Measurements from ENCODE around the gene CCDC188.

CCDC188 gene

DNA sequence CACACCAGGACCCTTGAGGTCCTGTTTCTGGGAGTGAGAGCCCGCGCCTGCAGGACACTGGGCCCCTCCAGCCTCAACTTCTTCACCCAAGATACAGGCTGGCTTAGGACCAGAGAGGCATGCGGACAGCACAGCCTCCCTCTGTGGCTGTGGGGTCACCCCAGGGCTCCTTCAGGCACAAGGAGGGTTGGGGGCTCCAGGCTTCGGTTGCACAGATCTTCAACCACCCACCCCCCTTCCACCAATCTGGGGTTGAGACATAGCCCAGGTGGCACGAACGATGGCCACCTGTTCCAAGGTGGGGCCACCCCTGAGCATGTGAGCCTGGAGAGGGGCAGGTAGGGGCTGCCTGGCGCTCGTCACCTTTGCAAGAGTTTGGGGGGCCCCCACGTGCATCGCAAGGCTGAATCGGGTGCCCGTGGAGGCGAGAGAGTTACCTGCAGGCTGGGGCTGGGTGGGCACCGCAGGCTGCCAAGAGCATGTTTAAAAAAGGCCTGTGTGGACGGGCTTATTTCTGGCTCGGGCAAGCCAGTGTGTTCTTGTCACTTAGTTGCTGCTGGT is 18.1 kb downstream of the CCDC188 start:
- DNase-seq (ENCODE audit: low read depth): no peak

DNA sequence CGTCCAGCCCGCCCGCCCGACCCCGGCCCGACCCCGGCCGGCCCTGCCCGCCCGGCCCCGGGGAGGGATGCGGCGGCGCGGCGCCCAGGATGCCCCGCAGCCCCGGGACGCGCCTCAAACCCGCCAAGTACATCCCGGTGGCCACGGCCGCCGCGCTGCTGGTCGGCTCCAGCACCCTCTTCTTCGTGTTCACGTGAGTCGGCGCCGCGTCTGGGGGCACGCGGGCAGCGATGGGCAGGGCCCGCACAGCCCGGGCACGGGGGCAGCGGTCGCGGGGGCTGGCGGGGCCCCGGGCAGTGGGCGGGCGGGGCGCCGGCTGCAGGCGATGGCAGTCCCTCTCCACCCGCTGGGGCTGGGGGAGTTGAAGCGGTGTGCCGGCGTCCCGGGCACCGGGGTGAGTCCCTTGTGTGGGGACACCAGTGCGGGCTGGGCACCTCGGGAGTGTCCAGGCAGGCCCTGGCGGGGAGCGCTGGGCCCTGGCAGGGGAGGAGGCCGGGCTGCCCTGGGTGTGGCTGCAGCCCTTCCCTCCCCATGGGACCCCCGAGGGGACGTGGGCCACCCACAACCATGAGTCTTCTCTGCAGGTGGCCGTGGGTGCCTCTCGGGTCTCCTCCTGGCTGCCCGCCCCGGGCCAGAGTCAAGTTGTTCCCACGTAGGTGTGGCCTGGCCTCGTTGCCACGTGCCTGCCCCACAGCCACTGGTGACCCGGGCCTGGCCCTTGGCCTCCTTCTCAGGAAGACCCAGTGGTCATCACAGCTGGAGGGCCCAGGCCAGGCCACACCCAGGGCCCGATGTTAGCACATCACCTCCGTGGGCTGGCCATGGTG is 18.8 kb downstream of the CCDC188 start:
- peak; percentile 17 for DNase-seq (ENCODE audit: low read depth)

DNA sequence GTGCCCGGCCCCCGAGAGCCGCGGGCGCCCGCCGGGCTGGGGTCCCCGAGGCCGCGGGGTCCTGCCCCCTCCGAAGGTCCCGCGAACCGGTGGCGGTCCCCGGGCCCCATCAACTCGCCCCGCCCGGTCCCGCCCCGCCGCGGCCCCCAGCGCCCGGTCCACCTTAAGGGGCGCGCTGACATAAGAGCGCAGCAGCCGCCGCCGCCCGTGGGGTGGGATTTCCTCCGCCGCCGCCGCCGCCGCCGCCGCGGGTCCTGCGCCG is 19.3 kb downstream of the CCDC188 start, which contains the start of gene ZDHHC8:
Gene ZDHHC8 (plus strand): TSS at position 208 of the 262 bp plus-strand sequence. CDS start 144 bp downstream, outside the sequence.
- no peak for DNase-seq (ENCODE audit: low read depth)

DNA sequence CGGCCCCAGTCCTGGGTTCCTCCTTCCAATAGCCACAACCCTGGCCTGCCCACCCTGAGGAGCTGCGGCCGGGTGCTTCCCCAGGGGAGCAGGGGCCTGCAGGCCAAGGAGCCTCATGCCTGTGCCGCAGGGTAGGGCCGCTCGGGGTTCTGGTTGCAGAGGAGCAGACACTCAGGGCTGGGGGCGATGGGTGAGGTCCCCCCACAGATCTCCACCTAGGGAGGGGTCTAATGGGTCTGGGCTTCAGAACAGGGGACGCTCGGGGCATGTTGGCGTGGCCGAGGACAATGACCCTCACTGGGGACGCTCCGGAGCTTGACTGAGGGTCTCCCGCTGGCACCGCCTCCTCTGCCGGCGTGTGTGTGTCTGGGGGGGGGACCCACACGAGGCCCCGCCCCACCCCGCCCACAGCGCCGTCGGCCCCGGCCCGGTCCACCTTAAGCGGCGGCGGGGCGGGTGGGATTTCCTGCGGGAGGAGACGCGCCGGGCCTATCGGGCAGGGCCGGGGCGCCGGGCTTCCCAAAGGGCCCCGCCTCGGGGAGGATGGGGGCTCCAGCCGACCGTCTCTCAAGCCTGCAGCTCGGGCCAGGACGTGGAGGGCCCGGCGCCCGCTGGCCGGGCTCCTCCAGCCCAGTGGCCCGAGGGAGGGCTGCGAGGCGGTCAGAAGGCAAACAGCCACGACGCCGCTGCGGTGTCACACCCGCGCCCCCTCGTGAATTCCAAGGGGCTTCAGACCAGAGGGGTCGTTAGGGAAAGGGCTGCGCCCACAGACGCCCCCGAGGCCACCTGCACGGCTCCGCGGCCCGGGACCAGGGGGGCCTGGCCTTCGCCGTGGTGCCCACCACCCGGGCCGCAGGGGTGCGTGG is 19.9 kb downstream of the CCDC188 start:
- DNase-seq (ENCODE audit: low read depth): peak; percentile 78

DNA sequence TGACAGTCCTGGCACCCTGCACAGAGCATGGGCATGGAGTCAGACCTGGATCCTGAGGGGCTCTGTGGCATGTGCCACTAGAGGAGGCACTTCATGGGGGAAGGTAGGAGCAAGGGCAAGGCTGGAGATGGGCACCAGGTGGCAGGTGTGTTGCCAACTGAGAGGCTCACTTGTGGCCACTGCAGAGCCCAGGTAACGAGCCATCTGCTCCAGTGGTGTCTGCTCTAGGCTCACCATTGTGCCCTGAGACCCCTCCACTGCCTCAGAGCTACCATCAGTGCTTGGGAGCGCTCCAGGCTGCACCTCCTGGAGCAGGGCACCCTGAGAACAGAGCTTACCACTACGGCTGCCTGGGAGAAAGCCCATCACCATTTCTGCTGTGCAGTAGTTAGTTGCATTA is 20.5 kb downstream of the CCDC188 start:
- no peak for DNase-seq (ENCODE audit: low read depth)

DNA sequence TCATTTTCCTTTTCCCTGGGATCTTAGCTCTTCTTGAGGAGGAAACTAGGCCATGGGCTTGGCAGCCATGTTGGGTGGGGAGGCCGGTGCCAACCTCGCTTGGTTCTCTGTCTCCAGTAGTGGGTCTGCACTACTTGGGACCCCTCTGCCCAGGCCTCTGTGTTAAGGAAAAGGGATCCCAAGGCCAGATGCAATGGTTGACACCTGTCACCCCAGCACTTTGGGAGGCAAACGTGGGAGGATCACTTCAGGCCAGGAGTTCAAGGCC is 21.2 kb downstream of the CCDC188 start:
- no peak for DNase-seq (ENCODE audit: low read depth)

DNA sequence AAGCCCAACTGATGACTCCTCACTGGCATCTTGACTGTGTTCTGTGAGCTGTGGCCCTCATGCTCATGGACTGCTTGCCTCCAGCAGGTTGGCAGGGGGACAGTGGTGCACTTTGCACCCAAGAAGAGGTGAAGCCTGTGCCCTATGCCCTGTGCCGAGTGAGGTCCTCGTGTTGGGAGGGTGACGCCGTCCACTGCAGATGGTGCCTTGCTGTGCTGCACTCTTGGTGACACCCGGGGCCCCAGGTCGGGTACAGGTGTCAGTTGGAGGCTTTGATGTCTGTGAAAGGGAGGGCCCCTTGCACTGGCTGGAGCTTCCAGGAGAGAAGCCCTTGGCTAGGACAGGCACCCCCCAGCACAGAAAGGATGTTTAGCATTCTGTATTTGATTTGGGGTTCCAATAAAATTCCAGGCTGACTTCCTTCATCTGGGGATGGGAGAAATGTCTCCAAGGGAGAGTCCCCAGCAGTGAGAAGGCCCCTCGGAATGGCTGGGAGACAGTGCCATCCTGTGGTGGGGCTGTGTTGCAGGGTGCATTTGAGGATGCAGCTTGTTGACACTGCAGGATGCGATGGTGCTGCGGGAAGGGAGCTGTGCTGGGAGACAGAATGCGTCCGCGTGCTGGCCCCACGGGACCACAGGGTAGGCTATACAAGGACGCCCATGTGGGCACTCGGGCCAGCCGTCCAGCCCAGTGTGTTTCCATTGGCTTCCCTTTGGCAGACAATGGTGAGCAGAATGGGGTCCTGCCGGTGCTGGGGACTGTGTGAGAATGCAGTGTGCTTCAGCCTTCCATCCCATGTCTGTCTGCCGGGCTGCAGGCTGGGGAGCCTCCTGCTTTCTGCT is 21.7 kb downstream of the CCDC188 start:
- DNase-seq (ENCODE audit: low read depth): peak; percentile 40

DNA sequence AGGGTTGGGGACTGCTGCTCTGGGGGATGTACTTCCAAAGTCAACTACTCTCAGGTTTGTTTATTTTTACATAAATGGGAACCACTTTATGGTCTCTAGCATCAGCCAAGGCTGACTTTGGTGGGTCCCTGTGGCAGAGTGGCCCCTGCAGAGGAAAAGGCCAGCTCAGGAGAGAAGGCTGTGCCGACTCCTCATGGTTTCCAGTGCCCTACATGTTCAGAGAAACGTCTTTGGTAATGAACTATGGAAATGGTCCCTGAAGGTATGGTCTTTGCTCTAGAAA is 22.3 kb downstream of the CCDC188 start:
- DNase-seq (ENCODE audit: low read depth): no peak

DNA sequence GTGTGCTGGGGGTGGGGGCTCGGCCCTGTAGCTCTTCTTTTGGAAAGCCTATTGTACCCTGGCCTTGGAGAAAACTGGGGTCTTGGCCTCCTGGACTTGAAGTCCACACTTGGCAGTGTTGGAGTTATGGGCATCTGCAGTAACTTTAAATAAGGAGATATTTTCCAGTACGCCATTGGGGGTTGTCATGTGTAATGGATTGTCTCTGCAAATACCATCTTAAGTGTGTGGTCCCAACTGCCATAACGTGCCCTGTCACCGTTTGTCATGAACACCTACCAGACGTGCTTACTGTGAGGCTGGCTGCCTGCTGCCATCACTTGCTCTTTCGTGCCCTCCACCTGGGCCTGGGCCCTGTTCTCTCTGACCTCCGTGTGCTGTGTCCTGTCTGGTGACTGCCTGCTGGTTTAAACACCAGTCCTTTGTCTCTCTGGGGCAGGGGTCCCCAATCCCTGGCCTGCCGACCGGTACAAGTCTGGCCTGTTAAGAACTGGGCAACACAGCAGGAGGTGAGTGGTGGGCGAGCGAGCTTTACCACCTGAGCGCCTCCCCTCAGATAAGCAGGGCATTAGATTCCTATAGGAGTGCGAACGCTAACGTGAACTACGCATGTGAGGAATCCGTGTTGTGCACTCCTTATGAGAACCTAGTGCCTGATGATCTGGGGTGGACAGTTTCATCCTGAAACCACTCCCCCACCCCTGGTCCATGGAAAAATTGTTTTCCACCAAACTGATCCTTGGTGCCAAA is 22.8 kb downstream of the CCDC188 start:
- DNase-seq (ENCODE audit: low read depth): no peak

DNA sequence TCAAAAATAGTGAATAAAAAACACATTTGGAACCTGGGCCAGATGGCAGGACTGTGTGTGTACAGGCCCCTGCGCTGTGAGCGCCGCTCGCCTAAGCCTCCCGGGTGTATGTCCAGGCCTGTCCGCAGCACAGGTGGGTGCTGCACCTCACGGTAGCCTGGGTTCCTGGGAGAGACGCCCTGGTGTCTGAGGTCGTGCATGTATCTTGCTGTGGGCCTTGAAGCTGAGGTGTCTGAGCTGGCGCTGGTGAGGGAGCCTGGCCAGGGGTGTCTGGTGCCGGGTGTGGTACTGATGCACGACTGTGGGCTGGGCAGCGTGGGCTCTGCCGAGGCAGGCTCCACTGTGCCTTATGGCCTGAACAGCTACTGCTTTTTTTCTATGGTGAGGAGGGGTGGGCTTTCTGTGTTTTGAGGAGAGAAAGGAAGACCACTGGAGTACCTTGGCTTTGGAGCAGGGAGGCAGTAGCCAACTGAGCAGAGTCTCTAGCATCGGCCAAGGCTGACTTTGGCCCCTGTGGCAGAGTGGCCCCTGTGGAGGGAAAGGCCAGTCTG is 23.5 kb downstream of the CCDC188 start:
- no peak for DNase-seq (ENCODE audit: low read depth)

DNA sequence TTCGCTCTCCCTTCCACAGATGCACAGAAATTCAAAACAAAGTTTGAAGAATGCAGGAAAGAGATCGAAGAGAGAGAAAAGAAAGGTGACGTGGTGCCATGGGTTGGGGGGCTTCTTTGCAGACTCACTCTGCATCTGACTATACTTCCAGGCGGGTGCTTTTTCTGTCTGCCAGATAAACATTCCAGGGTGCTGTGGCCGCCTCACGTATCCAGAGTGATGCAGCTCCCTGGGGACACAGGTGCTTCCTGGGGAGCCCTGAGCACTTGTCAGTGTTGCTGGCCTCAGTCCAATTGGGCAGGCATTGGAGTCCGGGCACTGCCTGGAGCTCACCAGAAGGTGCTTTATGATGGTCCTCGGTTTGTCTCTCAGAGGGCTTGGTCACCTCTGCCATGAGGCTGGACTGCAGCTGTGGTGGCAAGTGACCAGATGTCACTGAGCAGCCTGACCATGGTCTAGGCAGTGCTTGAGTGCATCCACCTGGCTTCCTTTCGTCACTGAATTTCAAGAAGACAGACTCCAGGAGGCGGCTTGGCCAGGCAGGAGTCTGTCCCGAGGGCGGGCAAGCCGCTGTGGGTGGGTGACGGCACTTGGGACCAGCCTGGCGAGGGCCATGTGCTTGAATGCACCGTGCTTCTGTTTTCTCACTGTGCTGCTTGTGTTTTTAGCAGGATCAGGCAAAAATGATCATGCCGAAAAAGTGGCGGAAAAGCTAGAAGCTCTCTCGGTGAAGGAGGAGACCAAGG is 24.4 kb downstream of the CCDC188 start:
- no peak for DNase-seq (ENCODE audit: low read depth)

DNA sequence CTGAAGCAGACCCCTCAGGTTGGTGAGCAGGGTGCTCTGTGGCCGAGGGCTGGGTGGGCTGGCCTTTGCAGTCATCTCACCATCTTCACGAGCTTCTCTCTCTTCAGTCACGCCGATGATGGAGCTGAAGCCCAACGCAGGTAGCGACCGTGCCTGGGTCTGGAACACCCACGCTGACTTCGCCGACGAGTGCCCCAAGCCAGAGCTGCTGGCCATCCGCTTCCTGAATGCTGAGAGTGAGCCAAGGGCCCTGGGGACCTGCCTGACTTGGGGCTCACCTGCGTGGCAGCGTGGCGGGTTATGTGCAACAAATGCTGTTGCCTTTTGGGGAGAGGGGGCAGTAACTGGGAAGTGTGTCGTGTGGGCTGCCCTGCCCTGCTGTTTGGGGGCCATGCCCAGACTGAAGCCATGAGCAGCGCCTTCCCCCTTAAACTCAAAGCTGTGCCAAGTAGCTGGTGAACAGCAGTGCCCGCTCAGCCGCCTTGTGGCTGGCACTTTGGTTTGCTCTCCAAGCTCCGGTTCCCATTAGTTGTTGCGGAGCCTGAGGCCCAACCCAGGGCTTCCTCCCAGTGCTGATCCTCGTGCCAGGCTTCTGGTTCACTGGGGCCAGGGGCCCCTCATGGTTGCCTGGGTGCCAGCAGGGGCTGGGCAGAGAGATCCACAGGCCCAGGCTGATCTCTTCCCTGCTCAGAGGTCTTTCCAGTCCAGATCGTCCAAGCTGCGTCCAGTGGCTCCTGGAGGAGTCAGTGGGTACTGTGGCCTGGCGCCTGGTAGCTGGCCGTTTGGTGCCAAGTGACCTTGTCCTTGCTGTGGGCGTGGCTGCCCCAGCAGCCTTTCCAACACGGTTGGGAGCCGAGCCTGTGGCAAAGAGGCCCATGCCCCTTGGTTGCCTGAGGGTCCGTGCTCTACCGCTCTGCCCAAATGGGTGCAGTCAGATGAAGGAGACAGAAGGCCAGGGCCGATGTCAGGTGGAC is 25.4 kb downstream of the CCDC188 start:
- DNase-seq (ENCODE audit: low read depth): no peak

DNA sequence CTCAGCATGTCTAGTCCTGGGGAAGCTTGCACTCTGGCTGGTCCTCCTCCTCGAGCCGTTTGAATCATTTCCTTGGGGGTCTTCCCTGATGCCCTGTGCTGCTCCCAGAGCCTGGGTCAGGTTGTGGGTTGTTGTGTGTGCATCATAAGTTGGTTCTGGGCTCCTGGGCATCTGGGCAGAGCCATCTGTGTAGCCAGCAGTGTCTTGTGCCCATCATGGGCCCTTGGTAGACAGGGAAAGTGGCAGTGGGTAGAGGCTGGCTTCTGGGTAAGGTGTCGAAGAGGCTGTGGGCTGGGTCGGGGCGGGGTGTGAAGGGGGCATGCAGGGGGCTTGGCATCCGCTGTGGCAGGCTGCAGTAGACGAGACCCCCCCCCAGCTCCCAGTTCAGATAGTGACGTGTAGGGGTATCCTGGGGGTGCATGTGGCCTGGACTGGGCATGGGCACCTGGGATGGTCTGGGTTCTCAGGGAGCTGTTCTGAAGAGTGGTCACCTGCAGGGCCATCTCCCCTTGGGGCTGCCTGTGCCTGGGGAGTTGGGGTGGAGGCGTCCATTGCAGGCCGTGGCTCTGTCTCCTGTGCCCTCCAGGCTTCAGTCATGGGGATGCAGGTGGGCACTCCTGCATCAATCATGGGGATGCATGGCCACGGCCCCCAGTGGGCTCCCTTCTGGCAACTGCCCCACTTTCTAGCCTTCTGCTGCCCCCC is 26.6 kb downstream of the CCDC188 start:
- no peak for DNase-seq (ENCODE audit: low read depth)

DNA sequence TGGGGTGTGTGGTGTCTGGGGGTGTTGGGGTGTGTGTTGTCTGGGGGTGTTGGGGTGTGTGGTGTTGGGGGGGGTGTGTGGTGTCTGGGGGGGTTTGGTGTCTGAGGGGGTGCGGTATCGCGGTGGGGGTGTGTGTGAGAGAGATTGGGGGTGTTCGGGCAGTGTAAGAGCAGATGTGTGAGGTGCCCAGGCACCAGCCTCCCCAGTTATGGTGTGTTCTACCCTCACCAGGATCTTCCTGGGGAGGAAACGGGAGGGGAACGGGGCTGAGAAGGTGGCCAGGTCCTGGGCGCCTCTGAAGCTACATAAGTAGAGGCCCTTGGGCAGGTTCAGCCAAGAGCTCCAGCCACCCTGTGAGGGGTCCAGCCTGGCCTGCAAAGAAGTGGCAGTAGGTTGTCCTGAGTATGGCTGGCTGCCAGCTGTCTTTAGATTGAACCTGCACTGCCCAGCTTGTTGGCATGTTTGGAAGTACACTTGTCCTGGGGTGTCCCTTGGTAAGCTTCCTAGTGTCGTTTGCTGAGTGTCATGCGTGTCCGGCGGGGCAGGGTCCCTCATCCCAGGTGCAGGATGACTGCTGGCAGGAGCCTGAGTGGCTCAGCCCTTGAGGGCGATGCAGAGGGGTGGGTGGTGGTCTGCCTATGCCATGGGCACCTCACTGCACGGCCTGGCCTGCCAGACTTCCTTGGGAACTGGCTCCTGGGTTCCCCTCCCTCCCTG is 27.3 kb downstream of the CCDC188 start:
- no peak for DNase-seq (ENCODE audit: low read depth)

DNA sequence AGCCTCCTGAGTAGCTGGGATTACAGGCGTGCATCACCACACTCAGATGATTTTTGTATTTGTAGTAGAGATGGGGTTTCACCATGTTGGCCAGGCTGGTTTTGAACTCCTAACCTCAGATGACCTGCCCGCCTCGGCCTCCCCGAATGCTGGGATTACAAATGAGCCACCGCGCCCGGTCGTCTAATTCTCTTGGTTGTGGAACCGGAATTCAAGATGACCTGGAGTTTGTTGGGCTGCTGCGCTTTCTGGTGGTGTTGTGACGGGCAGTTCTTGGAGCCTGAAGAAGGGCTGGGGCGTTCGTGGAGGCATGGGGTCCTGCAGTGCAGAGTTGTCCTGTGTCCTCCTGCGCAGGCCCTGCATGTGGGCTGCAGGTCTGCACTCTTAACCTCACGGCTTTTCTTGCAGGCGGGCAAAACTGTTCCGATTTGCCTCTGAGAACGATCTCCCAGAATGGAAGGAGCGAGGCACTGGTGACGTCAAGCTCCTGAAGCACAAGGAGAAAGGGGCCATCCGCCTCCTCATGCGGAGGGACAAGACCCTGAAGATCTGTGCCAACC is 28.9 kb downstream of the CCDC188 start:
- no peak for DNase-seq (ENCODE audit: low read depth)

DNA sequence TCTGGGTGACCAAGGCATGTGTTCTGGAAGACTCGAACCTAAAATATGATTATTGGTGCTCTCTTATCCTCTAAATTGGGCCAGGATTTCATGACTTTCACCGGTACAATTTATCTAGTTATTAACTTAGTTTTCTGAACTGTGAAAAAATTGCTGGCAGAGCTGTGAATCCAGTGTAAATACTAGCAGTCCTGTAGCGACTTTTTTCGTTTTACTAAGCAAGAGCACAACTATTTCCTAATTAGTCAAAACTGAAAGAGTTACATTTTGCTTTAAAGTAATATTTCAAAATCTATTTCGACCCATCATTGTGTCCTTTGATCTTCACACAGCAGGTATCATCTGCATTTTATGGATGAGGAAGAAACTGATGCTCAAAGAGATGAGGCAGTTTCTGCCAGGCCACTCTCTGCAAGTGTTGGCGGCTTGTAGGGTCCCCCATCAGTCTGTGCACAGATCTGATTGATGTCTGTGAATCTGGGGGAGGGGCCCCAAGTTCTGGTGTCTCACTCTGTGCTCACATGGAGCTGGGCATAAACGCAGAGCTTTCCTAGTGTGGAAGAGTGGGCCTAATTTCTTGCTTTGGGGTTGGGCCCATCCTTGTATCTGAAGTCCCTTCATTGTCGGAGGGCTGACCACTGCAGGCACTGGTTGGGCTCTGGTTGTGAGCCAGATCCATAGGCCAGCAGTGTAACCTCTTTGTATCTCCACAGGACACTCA is 32.4 kb downstream of the CCDC188 start:
- no peak for DNase-seq (ENCODE audit: low read depth)

DNA sequence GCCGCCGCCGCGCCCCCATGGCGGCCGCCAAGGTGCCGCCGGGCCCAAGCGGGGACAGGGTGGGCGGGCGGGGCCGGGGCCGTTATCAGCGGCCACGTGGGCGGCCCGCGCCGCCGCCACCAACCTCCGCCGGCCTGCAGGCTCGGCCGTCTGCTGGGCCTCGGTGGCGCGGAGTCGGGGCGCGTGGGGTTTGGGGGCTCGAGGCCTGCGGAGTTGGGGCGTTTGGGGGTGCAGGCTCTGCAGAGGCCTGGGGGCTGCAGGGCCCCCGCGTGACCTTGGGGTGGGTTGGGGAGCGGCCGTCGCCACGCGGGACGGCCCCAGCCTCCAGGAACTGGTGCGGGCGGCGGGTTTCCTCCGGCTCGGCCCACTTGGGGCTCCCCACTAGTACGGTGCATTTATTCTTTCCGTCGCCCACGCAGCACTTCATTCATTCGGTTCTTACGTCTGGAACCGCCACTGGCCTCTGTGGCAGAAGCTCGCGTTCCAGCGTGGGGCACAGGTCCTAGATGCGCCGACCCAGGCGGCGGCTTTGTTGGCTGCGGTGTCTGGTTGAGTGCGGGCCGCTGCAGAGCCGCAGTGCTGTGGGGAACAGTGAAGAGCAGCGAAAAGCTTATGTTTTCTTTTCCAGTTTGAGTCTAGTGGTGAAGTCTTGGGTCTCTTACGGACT is 33.1 kb downstream of the CCDC188 start:
- peak; percentile 13 for DNase-seq (ENCODE audit: low read depth)
